Right renal pelvis (tissue), 4 donors: ENCODE results near the gene FAM20C. TPM values are rescaled to one million over a fixed set of nuclear protein-coding genes. Genes with fewer than 3 reads are reported as not detected.

Experiments
- DNase-seq, 4 donors: peaks; one replicate each; pipeline ENCODE4 v3.0.0-alpha.2; 2013; ENCODE audit warnings: low read depth in 4 of 4, low spot score in 3 of 4, missing footprints in 1 of 4
- polyA plus RNA-seq, 4 donors: library from polyadenylated mRNA; unstranded; fragments of 120-200 nt; gene quantifications; one replicate each; pipeline ENCODE4 v1.2.1, GENCODE V29; 2013; ENCODE audit not compliant: insufficient read length in 4 of 4

FAM20C gene
- polyA plus RNA-seq, 4 donors: 62.1 to 78.7 (median 70.8) TPM

DNA sequence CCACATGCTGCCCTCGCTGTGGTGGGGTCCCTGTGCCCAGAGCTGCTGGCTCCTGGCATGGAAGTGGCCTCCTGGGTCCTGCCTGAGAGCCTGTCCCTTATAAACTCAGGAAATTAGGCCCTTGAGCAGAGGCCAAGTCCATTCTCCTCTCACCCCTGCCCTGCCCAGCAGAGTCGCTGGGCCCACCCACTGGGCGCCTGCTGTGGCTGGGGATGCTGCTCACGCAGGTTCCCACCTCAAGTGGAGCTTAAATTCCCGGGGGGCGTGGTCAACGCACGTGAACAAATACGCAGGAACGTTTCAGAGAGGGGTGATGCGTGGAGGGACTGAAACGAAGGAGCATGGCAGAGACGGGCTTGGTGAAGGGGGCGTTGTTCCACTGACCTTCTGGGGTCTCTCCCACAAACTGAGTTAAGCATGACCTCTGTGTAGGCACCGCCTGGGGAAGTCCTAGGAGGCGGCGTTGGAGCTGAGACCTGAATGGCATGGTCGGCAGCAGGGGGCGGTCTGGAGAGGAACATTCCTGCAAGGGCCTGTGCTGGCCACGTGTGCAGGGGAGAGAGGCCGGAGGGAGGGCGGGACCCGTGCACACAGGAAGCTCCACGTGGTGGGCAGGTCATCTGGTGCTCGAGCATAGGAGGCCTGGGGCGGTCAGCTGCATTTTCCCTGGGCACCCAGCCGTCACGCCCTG, 27.9 kb downstream of the FAM20C start:
- peak in 1 of 4 donors; percentile 33 for DNase-seq

DNA sequence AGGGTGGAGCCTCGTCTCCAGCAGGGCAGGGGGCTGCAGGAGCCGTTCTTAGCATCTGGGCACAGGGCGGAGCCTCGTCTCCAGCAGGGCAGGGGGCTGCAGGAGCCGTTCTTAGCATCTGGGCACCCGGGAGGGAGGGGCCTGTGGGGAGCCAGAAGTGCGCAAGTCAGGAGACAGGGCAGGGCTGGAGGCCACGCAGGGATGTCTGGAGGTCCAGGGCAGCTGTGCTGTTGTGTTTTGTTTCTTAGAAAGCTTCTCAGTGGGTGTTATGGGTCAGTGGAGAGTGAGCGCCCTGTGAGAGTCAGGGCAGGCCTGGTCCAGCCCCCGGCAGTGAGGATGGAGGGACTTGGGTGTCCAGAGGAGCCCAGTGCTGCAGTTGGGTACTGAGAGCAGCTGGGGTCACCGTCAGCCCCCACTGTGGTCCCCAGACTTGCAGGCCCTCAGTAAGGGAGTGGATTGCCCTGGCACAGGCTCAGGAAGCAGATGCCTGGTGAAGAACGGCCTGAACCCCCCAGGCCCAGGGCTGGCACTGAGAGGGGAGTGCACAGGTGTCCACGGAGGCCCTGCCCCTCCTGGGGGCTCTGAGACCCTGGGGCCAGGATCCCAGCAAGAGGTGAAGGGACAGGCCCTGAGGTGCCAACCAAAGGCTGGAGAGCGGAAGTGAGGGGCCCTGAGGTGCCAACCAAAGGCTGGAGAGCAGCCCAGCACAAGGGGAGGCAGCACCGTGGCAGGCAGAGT, 29.8 kb downstream of the FAM20C start:
- DNase-seq: no peak

DNA sequence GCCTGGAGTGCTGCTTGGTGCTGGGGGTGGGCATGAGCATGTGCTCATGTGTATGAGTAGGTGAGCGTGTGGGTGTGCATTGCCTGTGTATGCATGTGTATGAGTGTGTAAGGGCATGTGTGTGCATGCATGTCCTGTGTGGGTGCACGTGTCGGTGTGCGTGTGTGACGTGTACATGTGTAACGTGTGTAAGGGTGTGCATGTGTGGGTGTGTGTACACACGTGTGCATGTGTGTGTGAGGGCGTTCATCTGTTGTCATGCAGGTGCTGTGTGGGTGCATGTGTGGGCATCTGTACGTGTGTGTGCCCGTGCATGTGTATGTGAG, 30.3 kb downstream of the FAM20C start:
- DNase-seq: no peak

DNA sequence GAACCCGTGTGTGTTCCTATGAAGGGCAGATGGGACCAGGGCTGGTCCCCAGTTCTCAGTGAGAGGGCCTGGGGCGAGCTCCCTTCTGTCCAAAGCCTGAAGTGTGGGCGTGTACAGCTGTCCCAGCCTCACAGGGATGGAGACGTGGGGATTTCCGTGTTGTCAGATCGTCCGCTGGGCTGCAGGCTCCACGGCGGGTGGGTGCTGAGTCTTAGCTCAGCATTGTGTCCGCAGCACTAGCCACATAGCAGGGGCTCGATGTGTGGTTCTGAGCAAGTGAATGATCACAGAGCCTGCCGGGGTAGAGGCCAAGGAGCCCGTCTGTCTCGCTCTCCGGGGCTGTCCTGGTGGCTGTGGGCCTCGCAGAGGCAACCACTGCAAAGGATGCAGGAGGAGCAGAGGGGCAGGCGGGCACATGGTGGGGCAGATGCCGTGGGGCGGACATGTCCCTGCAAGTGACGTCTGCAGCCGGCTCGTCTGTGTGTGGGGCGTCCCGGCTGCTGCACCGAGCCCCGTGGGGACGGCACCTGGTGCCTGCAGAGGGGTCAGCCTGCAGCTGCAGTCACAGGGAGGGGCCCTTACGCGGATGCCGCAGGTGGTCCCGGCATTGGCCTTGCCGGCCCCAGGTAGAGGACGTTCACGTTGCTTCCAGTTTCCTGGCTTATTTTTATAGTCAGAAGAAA, 30.9 kb downstream of the FAM20C start:
- no peak for DNase-seq

DNA sequence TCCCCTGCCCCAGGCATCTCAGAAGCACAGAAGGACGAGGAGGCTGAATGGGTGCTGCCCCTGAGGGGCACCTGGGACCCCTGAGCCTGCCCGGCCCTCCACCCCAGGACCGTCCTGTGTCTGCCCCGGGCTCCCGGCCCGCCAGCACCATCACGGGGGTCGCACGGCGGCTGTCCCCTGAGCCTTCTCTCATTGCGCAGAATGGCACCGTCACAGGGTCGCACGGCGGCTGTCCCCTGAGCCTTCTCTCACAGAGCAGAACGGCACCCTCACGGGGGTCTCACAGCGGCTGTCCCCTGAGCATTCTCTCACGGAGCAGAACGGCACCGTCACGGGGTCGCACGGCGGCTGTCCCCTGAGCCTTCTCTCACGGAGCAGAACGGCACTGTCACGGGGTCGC, 31.5 kb downstream of the FAM20C start:
- no peak for DNase-seq

DNA sequence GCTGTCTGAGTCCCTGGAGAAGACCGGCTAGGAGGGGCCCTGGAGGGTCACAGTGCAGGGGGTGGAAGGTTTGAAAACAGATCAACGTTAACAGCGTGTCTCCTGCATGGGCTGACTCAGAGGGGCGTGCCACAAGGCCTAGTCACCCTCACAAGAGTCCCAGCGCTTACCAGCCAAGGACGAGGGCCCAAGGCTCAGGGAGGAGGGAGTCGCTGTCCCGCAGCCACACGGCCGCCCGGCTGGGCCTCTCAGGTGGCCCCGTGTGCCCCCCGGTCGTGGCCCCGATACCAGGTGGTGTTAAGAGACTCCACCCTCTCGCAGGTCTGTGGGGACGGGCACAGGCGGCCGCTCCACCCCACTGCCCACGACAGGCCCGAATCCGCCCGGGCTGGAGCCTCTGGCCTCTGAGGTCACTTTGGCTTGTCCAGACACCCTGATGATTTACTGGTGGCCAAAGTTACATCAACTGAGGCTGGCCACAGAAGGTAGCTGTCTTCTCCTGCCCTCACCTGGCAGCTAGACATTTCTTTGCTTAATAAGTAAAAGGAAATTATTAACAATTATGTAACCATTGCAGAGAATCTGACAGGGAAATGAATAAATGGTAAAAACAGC, 34.0 kb downstream of the FAM20C start:
- DNase-seq: no peak

DNA sequence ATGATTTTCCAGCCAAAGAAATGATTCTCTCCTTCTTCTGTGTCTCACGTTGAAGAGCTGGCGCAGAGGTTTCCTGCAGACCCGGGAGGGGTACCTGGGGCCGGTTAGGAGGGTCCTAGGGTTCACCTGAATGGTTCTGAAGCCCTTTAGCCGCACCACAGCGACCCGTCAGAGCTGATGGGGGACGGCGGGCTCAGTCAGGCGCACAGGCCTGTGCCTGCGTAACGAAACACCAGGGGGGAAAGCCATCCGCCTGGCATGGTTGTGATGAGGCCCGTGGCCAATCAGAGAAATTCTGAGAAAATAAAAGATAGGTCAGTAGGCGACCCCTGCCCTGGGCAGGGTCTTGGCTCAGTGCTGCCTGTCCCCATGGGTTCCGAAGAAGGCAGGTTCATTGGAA, 35.6 kb downstream of the FAM20C start:
- no peak for DNase-seq

DNA sequence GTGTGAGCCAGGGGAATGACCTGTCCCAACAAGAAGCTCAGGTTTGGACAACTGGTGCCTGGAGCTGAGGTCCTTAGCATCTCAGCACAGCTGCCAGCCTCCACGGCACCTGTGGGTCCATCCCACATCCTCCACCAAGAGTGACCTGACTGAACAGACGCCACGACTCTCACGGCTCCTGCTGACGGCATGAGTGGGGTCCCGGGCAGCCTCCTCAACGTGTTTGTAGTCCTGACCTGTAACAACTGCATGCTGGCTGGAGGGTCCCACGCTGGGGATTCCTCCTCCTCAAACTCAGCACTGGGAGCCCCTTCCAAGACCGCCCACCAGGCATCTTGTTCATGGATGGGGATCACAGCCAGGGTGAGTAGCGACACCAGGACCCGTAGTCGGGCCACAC, 36.2 kb downstream of the FAM20C start:
- DNase-seq: no peak

DNA sequence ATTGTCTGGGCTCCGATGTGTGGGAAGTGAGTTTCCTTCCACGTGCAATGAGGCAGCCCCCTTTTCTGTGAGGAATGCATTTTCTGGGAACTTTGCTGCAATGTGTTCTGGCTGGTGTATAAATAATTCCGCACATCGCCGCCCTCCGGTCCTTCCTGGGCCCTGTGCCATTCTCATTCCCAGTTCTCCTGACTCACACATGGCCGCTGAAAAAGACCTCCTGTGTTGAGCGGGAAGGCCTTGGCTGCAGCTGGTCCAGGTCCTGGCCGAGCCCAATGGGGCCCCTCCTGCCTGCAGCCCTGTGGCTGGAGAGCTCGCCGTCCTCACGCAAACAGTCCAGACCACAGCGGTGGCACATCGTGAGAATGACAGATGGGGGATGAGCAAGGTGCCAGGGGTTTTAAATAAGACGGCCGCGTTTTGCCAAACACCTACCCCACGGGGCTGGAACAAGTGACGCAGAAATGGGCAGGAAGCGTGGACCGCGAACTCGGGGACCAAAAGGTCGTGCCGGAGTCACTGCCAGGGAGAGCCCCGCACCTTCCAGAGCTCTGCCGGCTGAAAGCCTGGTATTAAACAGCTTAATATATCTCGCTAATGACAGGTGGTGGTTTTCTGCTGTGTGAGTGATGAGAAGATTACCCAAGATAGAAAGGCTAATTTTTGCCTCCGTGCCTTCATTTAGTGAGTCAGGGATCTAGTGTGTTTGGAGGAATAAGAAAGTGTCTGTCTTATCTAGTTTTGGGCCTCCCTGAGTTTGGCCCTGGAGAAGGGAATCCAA, 37.0 kb downstream of the FAM20C start:
- no peak for DNase-seq

DNA sequence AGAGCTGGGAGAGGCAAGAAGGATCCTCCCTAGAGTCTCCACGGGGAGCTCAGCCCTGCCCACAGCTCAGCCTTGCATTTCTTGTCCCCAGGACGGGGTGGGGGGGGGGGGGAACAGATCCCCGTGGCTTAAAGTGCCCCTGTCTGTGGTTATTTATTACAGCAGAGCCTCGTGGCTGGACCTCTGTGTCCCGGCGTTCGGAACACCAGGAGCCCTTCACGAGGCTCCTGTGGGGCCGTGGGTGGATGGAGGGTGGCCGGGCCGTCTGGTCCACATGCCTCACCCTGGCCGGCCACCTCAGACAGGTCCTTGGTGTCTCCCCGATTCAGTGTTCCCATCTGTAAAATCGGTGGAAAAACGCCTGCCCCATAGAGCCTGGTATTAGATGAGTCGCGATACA, 37.9 kb downstream of the FAM20C start:
- DNase-seq: no peak

DNA sequence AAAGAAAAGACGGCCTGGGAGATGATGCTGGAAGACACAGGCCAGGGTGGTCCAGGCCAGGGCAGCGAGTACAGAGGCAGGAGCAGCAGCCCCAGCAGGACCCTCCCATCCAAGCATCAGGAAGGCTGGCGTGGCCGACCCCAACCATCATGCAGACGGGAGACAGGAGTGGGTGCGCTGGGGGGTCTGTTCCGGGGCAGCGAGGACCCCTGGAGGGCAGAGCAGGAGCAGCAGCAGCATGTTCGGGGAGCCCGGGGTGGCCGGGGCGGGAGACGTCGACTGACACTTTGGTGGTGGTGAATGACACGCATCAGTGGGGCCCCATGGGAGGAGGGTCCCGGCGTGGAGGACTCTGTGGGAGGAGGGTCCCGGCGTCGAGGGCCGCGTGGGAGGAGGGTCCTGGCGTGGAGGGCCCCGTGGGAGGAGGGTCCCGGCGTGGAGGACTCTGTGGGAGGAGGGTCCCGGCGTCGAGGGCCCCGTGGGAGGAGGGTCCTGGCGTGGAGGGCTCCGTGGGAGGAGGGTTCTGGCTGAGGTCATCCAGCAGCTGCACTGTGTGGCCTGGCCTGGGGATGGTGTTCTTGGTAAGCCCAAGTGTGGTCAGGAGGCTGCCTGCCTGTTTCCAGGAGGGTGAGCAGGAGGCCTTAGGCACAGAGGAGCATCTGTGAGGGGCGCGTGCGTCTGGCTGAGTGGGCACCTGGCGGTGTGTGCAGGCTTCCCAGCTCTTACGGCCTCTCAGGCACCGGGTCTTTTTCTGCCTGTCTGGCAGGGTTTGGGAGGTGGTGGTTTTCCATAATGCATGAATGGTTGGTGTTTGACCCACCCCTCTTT, 38.9 kb downstream of the FAM20C start:
- DNase-seq: no peak

DNA sequence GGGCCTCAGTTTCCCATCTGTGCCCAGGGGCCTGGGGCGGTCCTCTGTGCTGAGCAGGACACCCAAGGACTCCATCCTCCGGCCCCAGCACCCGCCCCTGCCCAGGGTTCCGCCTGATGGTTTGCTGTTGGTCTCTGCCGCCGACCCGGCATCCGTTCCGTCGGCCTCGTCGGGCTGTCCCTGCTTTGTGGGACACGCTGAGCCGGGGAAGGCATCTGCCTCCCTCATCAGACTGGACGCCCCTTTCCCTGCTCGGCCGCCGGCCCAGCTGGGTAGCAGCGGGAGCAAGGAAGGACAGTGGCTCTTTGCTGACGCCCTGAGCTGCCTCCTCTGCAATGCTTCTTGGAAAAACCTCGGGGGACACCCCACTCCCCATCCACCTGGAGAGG, 39.5 kb downstream of the FAM20C start:
- DNase-seq: no peak

DNA sequence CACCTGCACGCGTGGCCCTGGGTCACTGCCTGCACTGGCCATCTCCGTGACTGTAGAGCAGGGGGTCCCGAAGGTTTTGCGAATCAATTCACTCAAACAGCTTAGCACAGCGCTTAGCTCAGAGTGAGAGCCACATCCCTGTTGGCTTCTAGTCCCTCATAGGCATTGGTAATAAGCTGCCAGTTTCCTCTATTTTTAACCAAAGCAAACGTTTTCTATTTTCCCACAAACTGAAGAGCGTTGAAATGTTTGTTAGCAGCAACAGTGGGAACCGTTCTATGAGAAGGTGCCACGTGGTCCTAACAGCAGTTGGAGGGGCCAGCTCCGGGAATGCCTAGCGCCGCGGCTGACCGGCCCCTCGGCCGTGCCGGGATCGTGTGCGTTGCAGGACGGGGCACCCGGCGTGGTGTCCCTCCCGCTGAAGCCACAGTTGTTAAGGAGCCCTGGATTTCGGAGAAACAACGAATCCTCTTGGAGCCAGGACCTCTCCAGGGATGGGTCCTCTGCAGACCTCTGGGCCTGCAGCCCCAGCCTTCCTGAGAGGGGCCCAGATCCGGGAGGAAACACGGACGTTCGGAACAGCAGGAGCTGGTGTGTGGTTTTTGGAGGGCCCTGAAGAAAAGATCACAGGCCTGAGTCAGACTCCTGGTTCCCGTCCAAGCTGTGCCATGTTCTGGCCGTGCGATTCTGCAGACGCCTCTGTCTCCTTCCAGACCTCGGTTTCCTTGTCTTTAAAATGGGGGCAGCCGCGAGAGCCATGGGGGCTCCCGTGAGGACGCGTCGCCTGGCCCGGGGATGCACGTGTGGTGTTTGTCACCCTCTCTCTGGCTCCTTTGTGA, 40.3 kb downstream of the FAM20C start:
- no peak for DNase-seq

DNA sequence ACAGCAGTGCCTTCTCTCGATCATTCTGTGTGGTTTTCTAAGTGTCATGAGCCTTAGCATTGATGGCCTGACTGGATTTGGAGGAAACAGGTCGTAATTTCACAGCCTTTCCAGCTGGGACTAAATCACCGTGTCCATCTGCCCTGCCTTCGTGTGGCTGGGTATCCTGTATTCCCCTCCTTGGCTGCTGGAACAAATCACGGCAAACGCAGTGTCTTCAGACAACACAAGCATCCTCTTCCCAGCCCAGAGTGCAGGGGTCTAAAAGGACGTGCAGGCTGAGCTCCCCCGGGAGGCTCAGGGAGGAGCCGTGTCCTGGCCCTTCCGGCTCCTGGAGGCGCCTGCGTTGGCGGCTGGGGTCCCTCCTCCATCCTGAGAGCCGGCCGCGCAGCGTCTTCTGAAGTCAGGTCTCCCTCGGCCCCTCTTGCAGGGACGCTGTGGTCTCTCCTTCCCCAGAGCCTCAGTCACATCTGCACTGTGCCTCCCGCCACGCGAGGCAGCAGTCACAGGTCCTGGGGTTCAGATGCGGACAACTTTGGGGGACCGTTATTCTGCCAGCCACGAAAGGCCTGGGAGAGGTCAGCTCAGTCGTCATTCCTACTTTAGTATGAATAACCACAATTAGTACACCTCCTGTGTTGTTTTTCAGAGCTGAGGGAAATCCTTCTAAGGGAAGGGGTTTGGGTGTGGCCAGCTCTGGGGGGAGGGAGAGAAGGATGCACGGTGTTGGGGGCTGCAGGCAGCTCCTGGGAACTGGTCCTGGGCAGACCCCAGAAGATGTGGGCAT, 41.1 kb downstream of the FAM20C start:
- no peak for DNase-seq

DNA sequence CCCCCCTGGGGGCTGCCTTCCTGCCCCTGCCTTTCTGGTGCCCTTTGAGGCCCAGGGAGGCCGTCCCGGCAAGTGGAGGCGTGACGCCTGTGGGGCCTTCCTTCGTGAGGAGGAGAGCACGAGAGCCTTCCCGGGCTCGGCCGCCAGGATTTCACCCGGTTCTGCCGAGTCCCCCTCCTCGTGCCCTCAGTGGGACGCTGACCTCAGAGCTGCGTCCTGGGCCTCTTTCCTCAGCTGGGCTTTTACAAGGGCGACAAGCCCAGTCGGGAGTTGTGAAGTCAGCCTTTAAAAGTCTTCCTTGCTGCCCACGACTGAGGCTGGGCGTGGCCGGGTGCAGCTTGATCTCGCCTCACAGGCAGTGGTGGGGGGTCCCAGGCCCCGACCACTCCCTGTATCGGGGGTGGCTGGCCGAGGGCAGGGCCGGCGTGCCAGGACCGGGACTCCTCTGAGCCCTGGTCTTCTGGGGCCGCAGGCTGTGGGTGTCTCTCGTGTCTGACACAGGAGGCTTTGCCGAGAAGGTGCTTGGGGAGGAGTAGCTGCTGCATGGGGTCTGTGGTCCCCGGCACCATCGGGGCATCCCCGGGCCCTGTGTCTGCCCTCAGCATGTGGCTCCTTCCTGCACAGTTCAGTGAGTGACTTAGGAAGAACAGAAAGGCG, 41.8 kb downstream of the FAM20C start:
- no peak for DNase-seq

DNA sequence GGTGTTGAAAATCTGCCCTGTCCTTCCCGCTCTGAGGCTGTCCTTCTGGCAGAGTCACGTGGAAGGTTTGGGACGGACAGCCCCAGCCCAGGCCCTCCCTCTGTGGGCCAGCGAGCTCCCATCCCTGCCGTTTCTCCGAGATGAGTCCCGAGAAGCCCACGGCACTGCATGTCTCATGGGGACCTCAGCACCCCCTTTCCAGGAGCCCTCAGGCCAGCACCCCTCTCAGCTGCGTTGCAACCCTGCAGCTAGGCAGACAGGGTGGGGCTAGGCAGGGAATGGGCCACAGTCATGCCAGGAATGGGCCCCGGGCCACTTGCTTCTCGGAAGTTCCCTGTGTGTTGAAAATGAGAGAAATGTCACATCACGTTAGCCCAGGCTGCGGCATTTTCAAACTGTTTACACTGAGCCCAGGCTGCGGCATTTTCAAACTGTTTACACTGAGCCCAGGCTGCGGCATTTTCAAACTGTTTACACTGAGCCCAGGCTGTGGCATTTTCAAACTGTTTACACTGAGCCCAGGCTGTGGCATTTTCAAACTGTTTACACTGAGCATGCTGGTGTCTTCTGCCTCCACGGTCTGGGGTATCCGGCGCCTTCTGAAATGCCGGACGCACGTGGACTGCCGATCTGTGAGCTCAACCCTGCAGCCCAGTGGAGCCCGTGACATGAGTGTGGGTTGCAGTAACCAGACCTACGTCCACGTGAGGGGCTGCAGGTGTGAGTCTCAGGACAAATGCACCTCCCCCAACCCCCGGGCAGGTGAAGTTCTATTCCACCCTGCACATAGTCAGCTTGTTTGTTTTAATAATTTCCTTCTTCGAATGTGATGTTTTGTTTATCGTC, 42.6 kb downstream of the FAM20C start:
- no peak for DNase-seq
